Activated naive CD4-positive, alpha-beta T cell treated with anti-CD3 and anti-CD28 coated beads, Interleukin-2, amount 10 ng/mL, durations not matched to agents 7 days and 5 days (primary cell): ENCODE data around the gene OR4K5.
"Not testable (repeated sequence)": the region's sequence is repeated elsewhere in the genome, so short reads cannot be mapped to it uniquely, and the experiment has no call there.

ENCODE experiments used
- CTCF ChIA-PET: fragments of 350-600 bp; sonication (Branson Sonifier 250); formaldehyde crosslinking; loops from one replicate; lab custom pipeline; 2021; ENCODE audit warnings: antibody characterized with exemption; lab: Charles Lee
- DNase-seq: peaks from one replicate; pipeline ENCODE4 v3.0.0-alpha.2; 2020
- H3K27ac Mint-ChIP-seq: one replicate; pipeline ENCODE4 v1.8.0; 2021; ENCODE audit warnings: mild to moderate bottlenecking, moderate library complexity, mixed read lengths
- H3K27me3 Mint-ChIP-seq: one replicate; pipeline ENCODE4 v1.8.0; 2021; ENCODE audit warnings: mild to moderate bottlenecking, mixed read lengths
- H3K36me3 Mint-ChIP-seq: one replicate; pipeline ENCODE4 v1.8.0; 2021; ENCODE audit warnings: mixed read lengths
- H3K4me1 Mint-ChIP-seq: one replicate; pipeline ENCODE4 v1.8.0; 2021; ENCODE audit warnings: mixed read lengths
- H3K4me3 Mint-ChIP-seq: one replicate; pipeline ENCODE4 v1.8.0; 2021; ENCODE audit warnings: mild to moderate bottlenecking, moderate library complexity, mixed read lengths
- H3K9me3 Mint-ChIP-seq: one replicate; pipeline ENCODE4 v1.8.0; 2021; ENCODE audit warnings: mixed read lengths

The OR4K5 gene

GRCh38 chr14:19947413-19948090 lies 27.1 kb downstream of the OR4K5 start:
- CTCF ChIA-PET, result no interaction called here
- peaks cover 2% of the 10 kb centered on the region for H3K9me3 Mint-ChIP-seq
- H3K27ac Mint-ChIP-seq, result no peak overlapping the region
- no peak for DNase-seq
- no peaks in the 10 kb centered on the region for H3K4me1 Mint-ChIP-seq
- no peaks in the 10 kb centered on the region for H3K27me3 Mint-ChIP-seq
- no peaks in the 10 kb centered on the region for H3K36me3 Mint-ChIP-seq
- H3K4me3 Mint-ChIP-seq, result no peak overlapping the region

GRCh38 chr14:19949218-19949617 lies 28.8 kb downstream of the OR4K5 start:
- Mint-ChIP-seq H3K9me3 (peaks cover 2% of the 10 kb centered on the region), H3K4me1 (no peaks in the 10 kb centered on the region), H3K4me3 (no peak overlapping the region), H3K36me3 (no peaks in the 10 kb centered on the region), H3K27me3 (no peaks in the 10 kb centered on the region), H3K27ac (no peak overlapping the region)
- no peak for DNase-seq
- CTCF ChIA-PET, result no interaction called here

- H3K4me1 Mint-ChIP-seq, result peaks cover 23% of the 10 kb centered on the region
- not testable (repeated sequence) for H3K27ac Mint-ChIP-seq, H3K9me3 Mint-ChIP-seq
These were observed 49.3 kb downstream of the OR4K5 start for GRCh38 chr14:19969735-19970134.

More at GRCh38 chr14:19969735-19970134, 49.3 kb downstream of the OR4K5 start:
- H3K4me3 Mint-ChIP-seq, CTCF ChIA-PET, DNase-seq, H3K27me3 Mint-ChIP-seq, H3K36me3 Mint-ChIP-seq: not testable (repeated sequence)
